GM19025 (cell line): ENCODE results near the gene ITK.

Experiments used
- ATAC-seq: cut with Tn5 transposase; IDR thresholded peaks from one replicate; pipeline ENCODE4 v1.9.1; 2021; ENCODE audit warnings: mild to moderate bottlenecking, low read depth, moderate library complexity; ENCODE audit not compliant: unreplicated experiment

The ITK gene

GRCh38 chr5:157301066-157301465, 120.4 kb downstream of the ITK start:
- ATAC-seq = no peak

- ATAC-seq = no peak
Observed at GRCh38 chr5:157303023-157303422, 122.4 kb downstream of the ITK start.

DNA sequence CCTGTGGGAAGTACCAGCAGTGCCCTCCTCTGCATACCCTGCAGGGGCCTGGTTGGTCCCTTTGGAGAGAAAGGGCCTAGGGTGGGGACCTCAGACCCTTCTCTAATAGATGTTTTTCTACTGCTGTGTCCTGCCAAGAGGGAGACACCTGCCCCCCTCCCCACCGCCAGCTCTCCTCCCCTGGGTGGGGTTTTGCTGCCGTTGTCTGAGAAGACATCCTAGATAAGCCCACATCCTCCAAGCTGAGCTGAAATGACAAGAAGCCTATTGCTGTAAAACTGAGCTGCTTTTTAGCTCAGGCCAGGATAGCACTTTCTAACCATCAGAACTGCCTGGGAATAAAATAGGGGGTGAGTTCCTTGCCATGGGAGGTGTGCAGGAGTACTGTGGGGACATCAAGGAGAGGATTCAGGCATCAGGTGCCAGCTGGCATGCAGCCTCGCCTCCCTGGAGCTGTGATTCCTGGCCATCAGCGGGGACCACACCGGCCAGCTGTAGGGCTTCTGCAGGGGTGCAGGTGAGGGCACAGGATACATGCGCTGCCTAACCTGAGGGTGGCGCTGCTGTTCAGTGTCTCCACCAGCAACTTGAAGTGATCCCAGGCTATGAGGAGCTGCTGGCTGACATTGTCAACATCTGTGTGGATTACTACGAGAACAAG, 123.2 kb downstream of the ITK start:
- no peak for ATAC-seq
